Suprapubic skin (tissue), 4 donors: Measurements from ENCODE around the gene CDH4. TPM values are rescaled to one million over a fixed set of nuclear protein-coding genes. Genes with fewer than 3 reads are reported as not detected.

Source experiments
- DNase-seq, 2 donors: peaks; one replicate each; pipeline ENCODE4 v3.0.0-alpha.2; 2019; ENCODE audit warnings: low spot score in 2 of 2
- H3K27ac ChIP-seq: fragments of 200-600 bp; sonication (generic); one replicate; pipeline ENCODE4 v1.5.1; 2019
- H3K27me3 ChIP-seq: fragments of 200-600 bp; sonication (generic); one replicate; pipeline ENCODE4 v1.5.1; 2019
- H3K36me3 ChIP-seq: fragments of 200-600 bp; sonication (generic); one replicate; pipeline ENCODE4 v1.5.1; 2019
- H3K4me1 ChIP-seq: fragments of 200-600 bp; sonication (generic); one replicate; pipeline ENCODE4 v1.5.1; 2019
- H3K4me3 ChIP-seq: fragments of 200-600 bp; sonication (generic); one replicate; pipeline ENCODE4 v1.5.1; 2019; ENCODE audit warnings: mild to moderate bottlenecking
- H3K9me3 ChIP-seq: fragments of 200-600 bp; sonication (generic); one replicate; pipeline ENCODE4 v1.5.1; 2019
- EP300 ChIP-seq: sonication (generic); formaldehyde crosslinking; IDR thresholded peaks from one replicate; pipeline ENCODE4 v1.6.1; 2017; ENCODE audit warnings: antibody characterized with exemption
- POLR2A ChIP-seq, 2 donors: fragments of 450-650 bp; IDR thresholded peaks; one replicate each; pipeline ENCODE4 v1.6.1; 2017; ENCODE audit warnings: antibody characterized with exemption in 2 of 2, mild to moderate bottlenecking in 2 of 2, moderate library complexity in 2 of 2
- POLR2AphosphoS5 ChIP-seq, 3 donors: sonication (generic); formaldehyde crosslinking; IDR thresholded peaks; one replicate each; pipeline ENCODE4 v1.6.1; 2017; ENCODE audit warnings: antibody characterized with exemption in 3 of 3
- WGBS: methylation state at CpG from one replicate; pipeline ENCODE4 v1.1.5; 2018; 5-methylcytosine and 5-hydroxymethylcytosine counted together
- total RNA-seq, 4 donors: library from RNA; depleted of rRNA; stranded (reverse); fragments of >200 nt; gene quantifications; one replicate each; pipeline ENCODE4 v1.1.0, GENCODE V29; 2016
- TF ChIP-seq, protein P1 (sequence below), 2 donors: fragments of 200-600 bp in 1 of 2; fragments of 450-650 bp in 1 of 2; sonication (generic) in 1 of 2; IDR thresholded peaks; one replicate each; pipeline ENCODE4 v1.5.1; 2016 to 2019; ENCODE audit warnings: antibody characterized with exemption in 2 of 2, mild to moderate bottlenecking in 1 of 2, moderate library complexity in 1 of 2

The CDH4 gene
- total RNA-seq, 4 donors from 2014 or later = 0.91 to 5.9 (median 2.6) TPM

DNA sequence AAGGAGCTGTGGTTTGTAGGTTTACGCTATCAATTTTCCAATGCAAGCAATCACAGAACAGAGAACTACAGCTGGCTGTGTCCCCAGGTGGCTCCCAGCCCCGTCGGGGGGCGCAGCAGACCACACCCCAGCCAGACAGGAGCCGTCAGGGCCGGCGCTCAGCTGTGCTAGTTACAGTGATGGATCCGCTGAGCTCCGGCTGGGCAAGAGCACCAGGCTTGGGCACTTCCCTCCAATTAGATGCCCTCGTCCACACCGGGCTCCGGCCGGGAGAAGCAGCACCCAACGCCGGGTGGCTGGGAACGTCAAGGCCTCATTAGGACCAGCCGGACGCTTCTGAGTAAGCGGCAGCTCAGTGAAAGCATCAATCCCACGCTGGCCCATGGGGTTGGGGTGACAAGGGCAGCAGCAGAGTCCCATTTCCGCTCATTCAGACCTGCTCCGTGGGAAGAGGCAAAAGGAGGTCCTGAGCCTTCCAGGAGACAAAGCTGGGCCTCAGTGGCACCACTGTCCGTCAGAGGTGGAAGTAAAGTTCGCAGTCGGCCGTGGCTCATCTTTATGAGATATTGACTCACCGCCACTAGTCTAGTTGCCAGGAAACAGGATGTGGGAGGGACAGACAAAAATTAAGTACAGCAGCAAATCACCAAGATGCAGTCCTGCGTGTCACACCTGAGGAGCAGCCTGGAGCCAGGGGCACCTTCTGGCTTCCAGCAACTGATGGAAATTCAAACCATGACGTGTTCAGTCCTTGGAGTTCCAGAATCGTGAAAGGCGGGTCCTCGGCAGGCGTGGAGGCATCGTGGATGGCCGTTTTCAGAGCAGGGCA, 649.5 kb downstream of the CDH4 start:
- H3K36me3 ChIP-seq = no peaks in the 10 kb centered on the region
- 64% methylated on average over 13 of the region's 35 CpGs for WGBS
- no peak for DNase-seq
- peaks cover 67% of the 10 kb centered on the region for H3K27me3 ChIP-seq
- H3K4me1 ChIP-seq = no peaks in the 10 kb centered on the region
- H3K4me3 ChIP-seq = no peak overlapping the region
- TF ChIP-seq POLR2AphosphoS5 (IDR thresholded peaks at IDR 0.05) = no peak
- TF ChIP-seq POLR2A (IDR thresholded peaks at IDR 0.05) = no peak
- TF ChIP-seq, protein P1, sequence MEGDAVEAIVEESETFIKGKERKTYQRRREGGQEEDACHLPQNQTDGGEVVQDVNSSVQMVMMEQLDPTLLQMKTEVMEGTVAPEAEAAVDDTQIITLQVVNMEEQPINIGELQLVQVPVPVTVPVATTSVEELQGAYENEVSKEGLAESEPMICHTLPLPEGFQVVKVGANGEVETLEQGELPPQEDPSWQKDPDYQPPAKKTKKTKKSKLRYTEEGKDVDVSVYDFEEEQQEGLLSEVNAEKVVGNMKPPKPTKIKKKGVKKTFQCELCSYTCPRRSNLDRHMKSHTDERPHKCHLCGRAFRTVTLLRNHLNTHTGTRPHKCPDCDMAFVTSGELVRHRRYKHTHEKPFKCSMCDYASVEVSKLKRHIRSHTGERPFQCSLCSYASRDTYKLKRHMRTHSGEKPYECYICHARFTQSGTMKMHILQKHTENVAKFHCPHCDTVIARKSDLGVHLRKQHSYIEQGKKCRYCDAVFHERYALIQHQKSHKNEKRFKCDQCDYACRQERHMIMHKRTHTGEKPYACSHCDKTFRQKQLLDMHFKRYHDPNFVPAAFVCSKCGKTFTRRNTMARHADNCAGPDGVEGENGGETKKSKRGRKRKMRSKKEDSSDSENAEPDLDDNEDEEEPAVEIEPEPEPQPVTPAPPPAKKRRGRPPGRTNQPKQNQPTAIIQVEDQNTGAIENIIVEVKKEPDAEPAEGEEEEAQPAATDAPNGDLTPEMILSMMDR (IDR thresholded peaks at IDR 0.05) = no peak
- no peak for TF ChIP-seq EP300
- no peak overlapping the region for H3K27ac ChIP-seq
- no peaks in the 10 kb centered on the region for H3K9me3 ChIP-seq

DNA sequence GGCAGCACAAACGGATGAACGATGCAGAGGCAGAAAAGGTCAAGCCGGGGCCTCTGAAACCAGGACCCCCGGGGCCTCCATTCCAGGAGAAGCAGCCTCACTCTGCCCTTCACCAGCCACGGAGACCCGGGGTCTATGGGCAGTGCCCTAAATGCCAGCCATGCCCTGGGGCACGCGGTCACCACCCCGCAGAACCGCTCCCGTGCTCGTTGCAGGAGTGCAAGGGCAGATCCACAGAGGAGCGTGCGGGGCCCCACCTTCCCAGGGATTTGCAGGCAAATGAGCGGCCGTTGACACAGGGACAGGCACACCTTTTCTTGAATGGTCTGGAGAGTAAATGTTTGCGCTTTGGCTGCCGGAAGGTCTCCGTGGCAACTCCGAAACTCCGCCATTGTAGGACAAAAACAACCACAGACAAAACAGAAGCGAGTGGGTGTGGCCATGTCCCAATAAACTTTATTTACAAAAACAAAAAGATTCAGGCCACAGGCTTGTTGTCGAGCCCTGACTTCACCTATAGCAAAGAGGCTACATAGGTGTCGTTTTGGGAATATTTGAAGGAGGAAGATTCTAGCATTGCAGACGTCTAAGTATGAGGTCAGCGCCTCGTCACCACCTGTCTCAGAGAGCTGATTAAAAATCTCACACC, 650.3 kb downstream of the CDH4 start:
- Histone ChIP-seq H3K36me3 (no peaks in the 10 kb centered on the region), H3K4me1 (no peaks in the 10 kb centered on the region), H3K9me3 (no peaks in the 10 kb centered on the region), H3K27me3 (peaks cover 61% of the 10 kb centered on the region), H3K4me3 (no peak overlapping the region), H3K27ac (no peak overlapping the region)
- TF ChIP-seq POLR2AphosphoS5 (IDR thresholded peaks at IDR 0.05) (no peak), EP300 (no peak), POLR2A (IDR thresholded peaks at IDR 0.05) (no peak)
- TF ChIP-seq, protein P1 (IDR thresholded peaks at IDR 0.05) = no peak
- DNase-seq = no peak
- WGBS = 93% methylated on average over 25 of the region's 27 CpGs

DNA sequence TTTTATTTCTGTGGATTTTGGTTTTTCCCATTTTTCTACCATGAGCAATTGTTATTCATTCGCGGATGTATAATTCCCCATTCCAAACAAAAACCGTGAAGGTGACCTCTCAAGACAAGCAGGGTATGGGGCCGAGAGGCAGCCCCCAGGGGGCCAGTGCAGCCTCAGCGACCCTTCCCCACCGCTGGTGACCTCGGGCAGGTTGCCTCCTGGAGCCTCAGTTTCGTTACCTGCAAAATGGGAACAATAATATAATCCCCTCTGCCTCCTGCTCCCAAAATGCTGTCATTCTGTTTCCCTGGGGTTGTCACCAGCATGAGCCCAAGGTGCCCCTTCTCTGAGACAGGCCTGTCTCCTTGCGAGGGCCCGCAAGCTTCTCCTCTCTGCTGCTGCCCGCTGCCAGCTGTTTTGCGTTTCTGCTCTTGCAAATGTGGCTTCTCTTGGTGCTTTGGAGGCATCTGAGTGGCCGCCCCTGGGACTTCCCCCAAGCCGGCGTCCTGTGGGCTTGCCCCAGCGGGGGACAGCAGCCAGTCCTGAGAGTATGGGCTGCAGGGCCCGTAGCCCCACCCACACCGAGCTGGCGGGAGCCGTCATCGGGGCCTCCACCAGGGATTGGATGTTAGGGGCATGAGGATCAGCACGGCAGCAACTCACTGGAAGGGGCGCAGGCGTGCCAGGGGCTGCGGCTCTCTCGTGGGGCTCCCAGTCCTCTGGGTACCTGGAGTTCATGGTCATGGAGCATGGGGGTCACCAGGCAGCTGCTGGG, 651.7 kb downstream of the CDH4 start:
- TF ChIP-seq, protein P1 (IDR thresholded peaks at IDR 0.05) = no peak
- TF ChIP-seq POLR2AphosphoS5 (IDR thresholded peaks at IDR 0.05) (no peak), POLR2A (IDR thresholded peaks at IDR 0.05) (no peak), EP300 (no peak)
- H3K27me3 ChIP-seq = peaks cover 50% of the 10 kb centered on the region
- H3K27ac ChIP-seq = no peak overlapping the region
- H3K36me3 ChIP-seq = no peaks in the 10 kb centered on the region
- DNase-seq = no peak
- no peaks in the 10 kb centered on the region for H3K4me1 ChIP-seq
- WGBS = 83% methylated on average over 18 of the region's 26 CpGs
- no peak overlapping the region for H3K4me3 ChIP-seq
- H3K9me3 ChIP-seq = no peaks in the 10 kb centered on the region

DNA sequence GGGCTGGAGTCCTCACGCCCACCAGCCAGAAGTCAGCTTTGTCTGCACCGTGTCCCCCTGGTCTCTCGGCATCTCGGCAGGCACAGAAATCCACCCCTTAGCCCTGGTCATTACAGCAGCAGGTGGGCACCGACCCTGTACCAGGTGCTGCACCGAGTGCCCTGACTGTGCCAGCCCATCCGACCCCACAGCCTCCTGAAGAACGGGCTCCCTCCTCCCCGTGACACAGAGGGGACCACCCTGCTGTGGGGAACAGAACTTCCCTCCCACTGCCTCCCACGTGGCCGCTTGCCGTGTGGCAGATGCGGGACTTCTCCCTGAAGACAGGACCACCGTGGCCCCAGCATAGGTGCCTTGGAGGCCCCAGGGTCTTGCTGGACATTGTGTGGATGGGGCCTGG, 652.4 kb downstream of the CDH4 start:
- H3K27me3 ChIP-seq = peaks cover 44% of the 10 kb centered on the region
- TF ChIP-seq, protein P1 (IDR thresholded peaks at IDR 0.05) = no peak
- H3K27ac ChIP-seq = no peak overlapping the region
- H3K9me3 ChIP-seq = no peaks in the 10 kb centered on the region
- WGBS = 93% methylated on average over 6 of the region's 14 CpGs
- H3K4me1 ChIP-seq = no peaks in the 10 kb centered on the region
- H3K4me3 ChIP-seq = no peak overlapping the region
- no peak for DNase-seq
- H3K36me3 ChIP-seq = no peaks in the 10 kb centered on the region
